Dermis blood vessel endothelial cell (primary cell): ENCODE measurements around the gene STRBP. TPM values are rescaled to one million over a fixed set of nuclear protein-coding genes. Genes with fewer than 3 reads are reported as not detected.
"Not testable (repeated sequence)": the region's sequence is repeated elsewhere in the genome, so short reads cannot be mapped to it uniquely, and the experiment has no call there.

ENCODE experiments used
- DNase-seq: peaks from one replicate; pipeline ENCODE4 v3.0.0; 2010
- total RNA-seq: library from RNA; depleted of rRNA; stranded (reverse); fragments of >200 nt; gene quantifications from 2 replicates; pipeline ENCODE4 v1.2.3, GENCODE V29; 2014

STRBP gene
- 11.4 and 16.9 TPM in 2 replicates for total RNA-seq

- DNase-seq, result peak; percentile 91
Measured at GRCh38 chr9:123268465-123269259, at the start of gene STRBP. TSS of gene STRBP (minus strand) at chr9:123268586. CDS start at chr9:123184134, 84,452 bp downstream.

GRCh38 chr9:123316053-123316718 is 47.8 kb upstream of the STRBP start:
- DNase-seq, result no peak

DNA sequence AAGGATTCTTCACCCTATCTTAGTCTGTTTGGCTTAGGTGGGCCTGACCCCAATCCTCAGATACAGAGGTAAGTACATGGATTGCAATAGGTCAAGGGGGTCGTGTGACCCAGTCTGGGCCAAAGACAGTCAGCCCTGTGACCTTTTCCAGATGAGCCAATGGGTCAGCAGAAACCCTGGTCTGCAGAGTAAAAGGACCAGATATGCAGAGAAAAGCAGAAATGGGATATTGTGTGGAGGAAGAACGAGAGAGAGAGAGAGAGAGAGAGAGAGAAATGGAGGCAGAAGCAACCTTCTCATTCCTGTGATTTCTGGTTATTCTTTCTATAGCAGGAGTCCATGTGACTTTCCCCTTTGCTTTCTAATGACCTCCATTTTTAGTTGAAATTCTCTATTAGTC is 47.2 kb upstream of the STRBP start:
- DNase-seq, result no peak

- no peak for DNase-seq
Measured at GRCh38 chr9:123314617-123315016, 46.2 kb upstream of the STRBP start.

GRCh38 chr9:123312306-123312877 is 44.0 kb upstream of the STRBP start:
- no peak for DNase-seq

GRCh38 chr9:123311250-123311752 is 42.9 kb upstream of the STRBP start:
- DNase-seq, result no peak

- no peak for DNase-seq
Measured at GRCh38 chr9:123310551-123311249, 42.3 kb upstream of the STRBP start.

- no peak for DNase-seq
Measured at GRCh38 chr9:123309611-123310010, 41.2 kb upstream of the STRBP start.

GRCh38 chr9:123305879-123306278 is 37.5 kb upstream of the STRBP start:
- DNase-seq, result no peak

GRCh38 chr9:123304340-123304691 is 35.9 kb upstream of the STRBP start:
- no peak for DNase-seq

- peak; percentile 52 for DNase-seq
Measured at GRCh38 chr9:123302348-123303214, 34.2 kb upstream of the STRBP start.

GRCh38 chr9:123301936-123302335 is 33.5 kb upstream of the STRBP start:
- not testable (repeated sequence) for DNase-seq

GRCh38 chr9:123300554-123300953 is 32.2 kb upstream of the STRBP start:
- no peak for DNase-seq

DNA sequence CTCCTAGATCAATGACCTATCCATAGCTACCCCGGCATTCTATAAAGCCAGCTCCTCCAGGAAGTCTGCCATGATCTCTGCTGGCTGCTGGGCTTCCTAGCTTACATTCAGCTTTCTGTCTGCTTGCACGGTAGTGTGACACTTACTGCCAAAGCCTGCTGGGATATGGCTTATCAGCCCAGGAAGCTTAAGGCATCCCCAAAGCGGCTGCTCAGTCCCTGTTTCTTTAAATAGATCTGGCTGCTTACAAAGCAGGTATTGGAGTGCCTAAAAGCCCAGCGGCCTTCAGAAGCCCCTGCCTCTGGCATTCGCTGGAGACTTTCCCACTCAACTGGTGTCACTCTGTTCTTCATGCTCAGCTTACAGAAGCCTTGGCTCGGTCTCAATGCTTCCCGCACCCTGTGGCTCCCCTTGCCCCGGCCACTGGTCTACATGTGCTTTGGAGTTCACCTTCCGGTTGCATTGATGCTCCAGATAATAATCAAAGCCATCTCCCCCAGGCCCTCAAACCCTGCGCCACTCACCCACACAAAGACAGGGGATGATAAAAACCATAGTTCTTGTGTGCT is 31.3 kb upstream of the STRBP start:
- DNase-seq, result no peak

- DNase-seq, result no peak
Measured at GRCh38 chr9:123296174-123296573, 27.8 kb upstream of the STRBP start.

DNA sequence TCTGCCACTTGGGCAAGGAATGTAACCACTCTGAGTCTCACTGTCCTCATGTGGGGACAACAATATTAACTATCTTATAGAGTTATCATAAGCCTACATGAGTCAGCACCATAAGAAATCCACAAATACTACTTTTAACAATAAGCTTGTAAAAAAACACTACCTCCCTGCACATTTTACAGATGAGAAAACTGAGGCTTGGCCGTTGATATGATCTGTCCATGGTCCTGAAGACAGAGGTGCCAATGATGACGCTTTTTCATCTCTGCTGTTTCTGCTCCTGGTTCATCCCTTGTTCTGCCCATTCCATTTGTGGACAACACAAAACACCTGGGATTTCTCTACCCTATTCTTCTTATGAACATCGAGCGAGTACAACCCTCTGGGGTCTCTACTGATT is 23.4 kb upstream of the STRBP start:
- no peak for DNase-seq

- no peak for DNase-seq
Measured at GRCh38 chr9:123290764-123291163, 22.4 kb upstream of the STRBP start.

GRCh38 chr9:123287639-123288038 is 19.3 kb upstream of the STRBP start:
- no peak for DNase-seq

GRCh38 chr9:123286324-123286723 is 17.9 kb upstream of the STRBP start:
- DNase-seq, result no peak

GRCh38 chr9:123284656-123285055 is 16.3 kb upstream of the STRBP start:
- no peak for DNase-seq

DNA sequence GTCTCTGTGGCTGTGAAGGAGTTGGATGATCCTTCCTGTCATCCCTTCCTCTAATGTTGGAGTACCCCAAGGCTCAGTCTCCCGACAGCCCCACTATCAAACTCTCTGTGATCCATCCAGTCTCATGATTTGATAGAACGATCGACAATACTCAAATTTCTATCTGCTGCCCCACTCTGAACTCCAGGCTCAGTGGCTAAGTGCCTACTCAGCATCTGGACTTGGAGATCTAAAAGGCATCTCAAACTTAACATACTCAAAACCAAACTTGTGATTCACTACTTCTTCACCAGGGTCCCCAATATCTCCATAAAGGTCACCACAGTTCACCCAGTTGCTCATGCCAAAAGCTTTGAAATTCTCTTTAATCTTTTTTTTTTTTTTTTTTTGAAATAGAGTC is 15.1 kb upstream of the STRBP start:
- no peak for DNase-seq

- no peak for DNase-seq
Measured at GRCh38 chr9:123283048-123283408, 14.6 kb upstream of the STRBP start.
